Measurements from ENCODE around the gene LHFPL3.
"Not testable (repeated sequence)": the region's sequence is repeated elsewhere in the genome, so short reads cannot be mapped to it uniquely, and the experiment has no call there.

LHFPL3 gene

DNA sequence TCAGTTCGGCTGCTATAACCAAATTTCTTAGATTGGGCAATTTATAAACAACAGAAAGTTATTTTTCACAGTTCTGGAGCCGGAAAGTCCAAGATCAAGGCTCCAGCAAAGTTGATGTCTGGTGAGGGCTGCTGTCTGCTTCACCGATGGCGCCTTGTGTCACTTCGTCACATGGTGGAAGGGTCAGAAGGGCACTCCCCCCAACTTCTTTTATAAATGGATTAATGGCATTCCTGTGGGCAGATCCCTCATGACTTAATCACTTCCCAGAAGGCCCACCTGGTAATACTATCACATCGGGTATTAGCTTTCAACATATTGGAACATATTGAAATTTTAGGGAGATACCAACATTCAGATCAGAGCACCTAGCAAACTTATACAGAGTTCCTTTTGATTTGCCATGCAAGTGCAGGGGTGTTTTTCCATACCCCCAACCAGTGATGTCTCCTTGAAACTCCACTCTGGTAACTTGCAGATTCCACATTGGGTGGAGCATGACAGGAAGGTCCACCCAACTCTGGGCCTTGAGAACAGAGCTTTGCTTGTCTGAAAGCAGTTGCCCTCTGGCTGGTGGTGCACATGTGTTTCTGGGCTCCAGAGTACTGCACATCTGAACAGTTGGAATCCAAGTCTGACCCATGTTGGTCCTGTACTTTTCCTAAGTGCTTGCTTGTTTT lies 600.5 kb downstream of the LHFPL3 start:
- no peak for DNase-seq (ENCODE audit: low read depth in 1 of 2, low spot score in 1 of 2)

GRCh38 chr7:104929921-104930320 lies 601.5 kb downstream of the LHFPL3 start:
- DNase-seq (ENCODE audit: low read depth in 1 of 2, low spot score in 1 of 2): no peak

DNA sequence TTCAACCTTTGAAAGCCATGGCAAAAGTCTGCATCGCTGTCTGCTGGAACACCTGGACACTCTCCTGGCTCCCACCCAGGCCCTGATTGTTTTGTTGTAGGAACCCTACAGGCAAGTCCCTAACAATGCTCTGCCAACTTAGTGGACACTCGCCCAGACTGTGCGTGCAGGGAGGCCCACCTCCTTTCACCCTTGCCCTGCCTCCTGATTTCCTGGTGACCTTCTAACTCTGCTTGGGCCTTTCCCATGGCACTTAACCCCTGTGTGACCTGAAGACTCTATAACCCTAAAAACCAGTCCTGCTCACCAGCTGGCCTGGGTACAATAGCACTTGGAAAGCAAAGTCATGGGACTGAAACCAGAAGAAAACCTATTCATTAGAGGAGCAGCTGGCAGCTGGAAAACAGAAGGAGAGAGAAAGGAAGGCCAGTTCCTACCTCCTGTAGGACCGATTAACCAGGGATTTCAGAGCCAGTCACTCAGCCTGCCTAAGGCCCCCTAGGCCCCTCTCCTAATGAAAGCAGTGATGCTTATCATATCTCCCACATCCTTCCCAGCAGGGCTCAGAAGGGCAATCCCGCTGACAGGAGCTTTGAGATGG lies 602.9 kb downstream of the LHFPL3 start:
- DNase-seq (ENCODE audit: low read depth in 1 of 2, low spot score in 1 of 2): no peak

DNA sequence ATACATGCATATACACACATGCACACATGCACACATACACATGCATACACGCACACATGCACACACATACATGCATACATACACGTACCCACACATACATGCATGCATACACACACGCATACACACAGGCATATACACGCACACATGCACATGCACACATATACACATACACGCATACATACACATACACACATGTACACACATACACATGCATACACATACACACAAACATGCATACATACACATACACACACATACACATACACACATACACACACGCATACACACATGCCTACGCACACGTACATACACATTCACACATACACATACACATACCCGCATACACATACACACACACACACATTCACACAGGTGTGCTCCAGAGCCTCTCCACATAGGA lies 604.6 kb downstream of the LHFPL3 start:
- no peak for DNase-seq (ENCODE audit: low read depth in 1 of 2, low spot score in 1 of 2)

DNA sequence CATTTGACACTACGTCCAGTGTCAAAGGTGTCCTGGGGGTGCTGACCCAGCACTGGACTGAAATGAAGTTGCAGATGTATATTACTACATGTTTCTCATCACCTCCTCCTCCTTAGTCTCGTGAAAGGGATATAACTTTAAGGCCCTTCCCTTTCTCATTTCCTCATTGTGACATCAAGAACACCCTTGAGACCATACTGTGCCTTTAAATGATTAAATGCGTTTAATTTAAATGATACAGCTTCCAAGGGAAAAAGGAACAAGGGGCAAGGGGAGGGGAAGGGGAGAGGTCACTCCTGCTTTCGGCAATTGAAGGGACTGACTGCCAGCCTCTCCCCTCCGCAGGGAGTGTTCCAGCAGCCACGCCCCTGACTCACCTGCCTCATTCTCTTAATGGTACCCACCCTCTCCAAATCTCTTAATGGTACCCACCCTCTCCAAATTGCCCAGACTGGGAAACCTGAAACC lies 605.2 kb downstream of the LHFPL3 start:
- DNase-seq (ENCODE audit: low read depth in 1 of 2, low spot score in 1 of 2): no peak

DNA sequence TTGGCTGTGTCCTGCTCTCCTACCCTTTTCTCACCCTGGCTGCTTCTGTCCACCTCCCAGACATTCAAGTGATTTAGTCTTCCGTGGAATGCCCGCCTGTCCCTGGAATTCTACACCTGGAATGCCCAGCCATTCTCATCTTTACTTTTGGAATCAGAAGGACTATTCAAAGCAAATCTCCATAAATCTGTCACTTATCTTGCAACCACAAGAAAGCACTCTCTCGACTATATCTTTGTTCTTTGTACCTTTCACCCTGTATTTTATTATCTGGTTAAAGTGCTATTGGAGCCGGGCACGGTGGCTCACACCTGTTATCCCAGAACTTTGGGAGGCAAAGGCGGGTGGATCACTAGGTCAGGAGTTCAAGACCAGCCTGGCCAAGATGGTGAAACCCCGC lies 606.3 kb downstream of the LHFPL3 start:
- DNase-seq (ENCODE audit: low read depth in 1 of 2, low spot score in 1 of 2): no peak

- no peak for DNase-seq (ENCODE audit: low read depth in 1 of 2, low spot score in 1 of 2)
Measured at GRCh38 chr7:104935276-104935675, 606.9 kb downstream of the LHFPL3 start.

GRCh38 chr7:104936546-104936945 lies 608.1 kb downstream of the LHFPL3 start:
- DNase-seq (ENCODE audit: low read depth in 1 of 2, low spot score in 1 of 2): no peak

DNA sequence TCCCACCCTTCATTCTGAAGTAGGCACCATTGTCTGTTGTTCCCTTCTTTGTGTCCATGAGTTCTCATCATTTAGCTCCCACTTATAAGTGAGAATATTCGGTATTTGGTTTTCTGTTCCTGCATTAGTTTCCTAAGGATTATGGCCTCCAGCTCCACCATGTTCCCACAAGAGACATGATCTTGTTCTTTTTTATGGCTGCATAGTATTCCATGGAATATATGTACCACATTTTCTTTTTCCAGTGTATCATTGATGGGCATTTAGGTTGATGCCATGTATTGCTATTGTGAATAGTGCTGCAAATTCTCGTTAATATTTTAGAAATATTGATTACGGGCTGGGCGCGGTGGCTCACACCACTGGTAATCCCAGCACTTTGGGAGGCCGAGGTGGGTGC lies 609.1 kb downstream of the LHFPL3 start:
- DNase-seq (ENCODE audit: low read depth in 1 of 2, low spot score in 1 of 2): not testable (repeated sequence)

DNA sequence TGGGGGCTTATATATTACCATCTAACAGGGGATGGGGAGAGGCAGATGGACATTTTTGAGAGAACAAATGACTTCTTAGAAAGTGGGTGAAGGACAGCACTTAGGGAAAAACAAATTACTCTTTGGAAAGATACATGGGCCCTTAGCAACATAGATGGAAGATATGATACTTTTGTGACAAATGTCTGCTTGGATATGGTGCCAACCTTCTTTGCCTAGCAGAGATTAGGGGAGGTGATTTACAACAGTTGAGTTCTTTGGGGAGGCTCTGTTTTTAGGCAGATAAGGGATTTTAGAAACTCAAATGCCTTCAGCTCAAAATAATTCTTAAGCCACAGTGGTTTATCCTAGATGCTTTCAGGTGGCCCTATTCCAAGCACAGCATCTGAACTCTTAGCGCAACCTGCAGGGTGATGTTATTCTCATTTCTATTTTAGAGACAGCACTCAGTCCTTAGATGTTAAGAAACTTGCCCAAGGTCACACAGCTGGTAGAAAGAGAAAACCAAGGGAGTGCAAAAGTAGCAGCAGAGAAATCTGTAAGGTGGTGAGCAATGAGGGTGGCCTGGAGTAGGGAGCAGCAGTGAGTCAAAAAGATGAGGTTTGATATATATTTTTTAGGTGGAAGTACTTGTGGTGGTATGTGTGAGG lies 610.5 kb downstream of the LHFPL3 start:
- no peak for DNase-seq (ENCODE audit: low read depth in 1 of 2, low spot score in 1 of 2)

DNA sequence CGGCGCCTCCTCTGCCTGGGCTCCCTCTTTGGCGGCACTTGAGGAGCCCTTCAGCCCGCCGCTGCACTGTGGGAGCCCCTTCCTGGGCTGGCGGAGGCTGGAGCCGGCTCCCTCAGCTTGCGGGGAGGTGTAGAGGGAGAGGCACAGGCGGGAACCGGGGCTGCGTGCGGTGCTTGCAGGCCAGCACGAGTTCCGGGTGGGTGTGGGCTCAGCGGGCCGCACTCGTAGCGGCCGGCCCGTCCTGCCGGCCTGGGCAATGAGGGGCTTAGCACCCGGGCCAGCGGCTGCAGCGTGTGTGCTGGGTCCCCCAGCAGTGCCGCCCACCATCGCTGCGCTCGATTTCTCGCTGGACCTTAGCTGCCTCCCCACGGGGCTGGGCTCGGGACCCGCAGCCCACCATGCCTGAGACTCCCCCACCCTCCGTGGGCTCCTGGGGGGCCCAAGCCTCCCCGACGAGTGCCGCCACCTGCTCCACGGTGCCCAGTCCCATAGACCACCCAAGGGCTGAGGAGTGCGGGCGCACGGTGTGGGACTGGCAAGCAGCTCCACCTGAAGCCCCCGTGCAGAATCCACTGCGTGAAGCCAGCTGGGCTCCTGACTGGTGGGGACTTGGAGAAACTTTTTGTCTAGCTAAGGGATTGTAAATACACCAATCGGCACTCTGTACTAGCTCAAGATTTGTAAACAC lies 611.8 kb downstream of the LHFPL3 start:
- no peak for DNase-seq (ENCODE audit: low read depth in 1 of 2, low spot score in 1 of 2)

- peak; percentile 30 to 55 for DNase-seq (ENCODE audit: low read depth in 1 of 2, low spot score in 1 of 2)
Measured at GRCh38 chr7:104943502-104944343, 615.3 kb downstream of the LHFPL3 start.

GRCh38 chr7:104945599-104945956 lies 617.2 kb downstream of the LHFPL3 start:
- no peak for DNase-seq (ENCODE audit: low read depth in 1 of 2, low spot score in 1 of 2)

- DNase-seq (ENCODE audit: low read depth in 1 of 2, low spot score in 1 of 2): no peak
Measured at GRCh38 chr7:104946338-104946737, 617.9 kb downstream of the LHFPL3 start.

DNA sequence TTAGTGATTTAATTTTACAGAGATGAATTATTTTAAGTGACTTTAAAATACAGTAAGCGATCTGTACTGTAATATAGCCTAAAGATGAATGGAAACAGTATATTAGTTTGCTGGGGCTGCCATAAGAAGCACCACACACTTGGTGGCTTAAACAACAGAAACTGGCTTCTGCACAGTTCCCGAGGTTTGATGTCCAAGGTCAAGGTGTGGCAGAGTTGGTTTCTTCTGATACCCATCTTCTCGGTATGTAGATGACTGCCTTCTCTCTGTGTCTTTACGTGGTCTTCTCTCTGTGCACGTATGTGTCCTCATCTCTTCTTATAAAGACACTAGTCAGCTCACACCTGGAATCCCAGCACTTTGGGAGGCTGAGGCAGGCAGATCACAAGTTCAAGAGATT lies 621.6 kb downstream of the LHFPL3 start:
- DNase-seq (ENCODE audit: low read depth in 1 of 2, low spot score in 1 of 2): no peak

DNA sequence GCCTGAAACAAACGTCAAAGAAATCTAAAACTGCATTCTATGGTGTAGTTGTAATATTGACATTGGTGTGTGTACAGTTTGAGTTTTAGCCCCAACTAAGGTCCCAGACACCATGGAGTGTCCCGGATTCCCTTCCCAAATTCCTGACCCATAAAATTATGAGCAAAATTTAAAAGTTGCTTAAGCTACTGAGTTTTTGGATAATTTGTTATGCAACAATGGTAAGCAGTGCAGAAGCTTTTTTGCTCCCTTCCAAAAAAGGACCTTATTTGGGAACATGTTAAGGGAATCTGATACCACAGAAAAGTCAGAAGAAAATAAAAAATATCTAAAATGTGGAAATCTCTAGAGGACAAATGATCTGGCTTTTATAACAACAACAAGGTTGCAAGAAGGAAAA lies 622.4 kb downstream of the LHFPL3 start:
- no peak for DNase-seq (ENCODE audit: low read depth in 1 of 2, low spot score in 1 of 2)

DNA sequence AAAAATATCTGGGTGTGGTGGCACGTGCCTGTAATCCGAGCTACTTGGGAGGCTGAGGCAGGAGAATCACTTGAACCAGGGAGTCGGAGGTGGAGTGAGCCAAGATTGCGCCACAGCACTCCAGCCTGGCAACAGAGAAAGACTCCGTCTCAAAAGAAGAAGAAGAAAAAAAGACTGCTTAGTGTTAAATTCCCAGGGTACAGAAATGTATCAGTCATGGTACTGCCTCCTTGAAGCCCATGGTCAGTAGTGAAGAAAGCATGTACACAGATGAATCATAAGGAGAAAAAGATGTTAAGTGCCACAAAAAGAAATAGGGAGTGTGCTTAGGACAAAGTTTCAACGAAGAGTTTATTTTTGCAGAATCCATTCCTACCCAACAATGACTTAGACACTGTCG lies 623.1 kb downstream of the LHFPL3 start:
- DNase-seq (ENCODE audit: low read depth in 1 of 2, low spot score in 1 of 2): no peak

DNA sequence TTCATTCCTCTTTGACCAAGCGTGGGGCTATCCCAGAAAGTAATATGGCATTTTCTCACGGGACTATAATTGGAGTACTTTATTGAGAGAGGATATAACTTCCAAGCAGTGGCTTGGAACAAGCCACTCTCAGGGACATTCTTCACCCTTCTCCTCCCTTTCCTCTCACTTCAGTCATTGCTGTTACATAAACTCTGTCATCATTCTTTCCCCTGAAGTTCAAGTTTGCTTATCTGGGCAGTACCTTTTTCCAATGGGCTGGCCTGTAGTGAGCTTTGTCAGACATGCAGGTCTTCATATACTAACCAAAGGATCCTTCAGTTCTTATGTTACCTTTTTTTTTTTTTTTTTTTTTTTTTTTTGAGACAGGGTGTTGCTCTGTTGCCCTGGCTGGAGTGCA lies 626.9 kb downstream of the LHFPL3 start:
- no peak for DNase-seq (ENCODE audit: low read depth in 1 of 2, low spot score in 1 of 2)

Measured in activated T-helper 1 cell treated with anti-CD3 and anti-CD28 coated beads, Interleukin-2, amount 50 U/mL, for 16 hours (primary cell).